IMR-90 (cell line): ENCODE data around the gene GLRX5. TPM values are rescaled to one million over a fixed set of nuclear protein-coding genes. Genes with fewer than 3 reads are reported as not detected.

Source experiments
- ATAC-seq: fragments of 200-7000 bp; cut with Tn5 transposase; 2 replicates; pipeline ENCODE4 v1.9.1; 2020; ENCODE audit warnings: low read depth, mild to moderate bottlenecking, moderate library complexity
- BruUV-seq: library from RNA; stranded (reverse); fragments of 400-500 nt; replicated peaks from 2 replicates; lab custom pipeline; 2021; lab: Mats Ljungman, UMichigan
- CTCF ChIA-PET: fragments of 300-600 bp; formaldehyde crosslinking; extraction: SDS; loops from one replicate; lab custom pipeline; 2021; ENCODE audit warnings: antibody characterized with exemption; lab: Yijun Ruan, JAX
- POLR2A ChIA-PET: fragments of 300-600 bp; sonication (Branson Sonifier 250); formaldehyde crosslinking; loops from one replicate; lab custom pipeline; 2022; ENCODE audit warnings: antibody characterized with exemption; ENCODE audit not compliant: unreplicated experiment; lab: Charles Lee
- DNase-seq: peaks from one replicate; pipeline ENCODE4 v3.0.0; 2013
- H2AFZ ChIP-seq: replicated peaks from 2 replicates; pipeline ENCODE3; 2013; ENCODE audit warnings: low read length, mild to moderate bottlenecking; ENCODE audit not compliant: poor library complexity
- H2AK5ac ChIP-seq: 2 replicates; pipeline ENCODE4 v1.6.1; 2013; ENCODE audit warnings: low read depth, low read length, inconsistent platforms
- H2AK9ac ChIP-seq: replicated peaks from 2 replicates; pipeline ENCODE3; 2013; ENCODE audit warnings: mild to moderate bottlenecking, low read depth, low read length, moderate library complexity; ENCODE audit not compliant: poor library complexity
- H2BK120ac ChIP-seq: 2 replicates; pipeline ENCODE4 v1.6.1; 2013; ENCODE audit warnings: low read depth, low read length, inconsistent platforms
- H2BK15ac ChIP-seq: 3 replicates; pipeline ENCODE4 v1.6.1; 2013; ENCODE audit warnings: low read depth, low read length, inconsistent platforms
- H2BK20ac ChIP-seq: 2 replicates; pipeline ENCODE4 v1.6.1; 2013; ENCODE audit warnings: low read depth, mild to moderate bottlenecking, inconsistent platforms, low read length, moderate library complexity
- H2BK5ac ChIP-seq: 2 replicates; pipeline ENCODE4 v1.6.1; 2013; ENCODE audit warnings: mild to moderate bottlenecking, low read depth, low read length, inconsistent platforms; ENCODE audit not compliant: poor library complexity, severe bottlenecking
- H3K14ac ChIP-seq: replicated peaks from 2 replicates; pipeline ENCODE4 v1.6.1; 2013; ENCODE audit warnings: low read depth, low read length, inconsistent platforms
- H3K18ac ChIP-seq: 2 replicates; pipeline ENCODE4 v1.6.1; 2013; ENCODE audit warnings: low read depth, low read length, control low read depth
- H3K23ac ChIP-seq: 2 replicates; pipeline ENCODE4 v1.6.1; 2013; ENCODE audit warnings: low read depth, low read length, inconsistent platforms
- H3K27ac ChIP-seq: 2 replicates; pipeline ENCODE4 v1.5.1; 2013; ENCODE audit warnings: mild to moderate bottlenecking, control low read depth, low read length; ENCODE audit not compliant: insufficient read depth
- H3K27me3 ChIP-seq: 2 replicates; pipeline ENCODE4 v1.6.1; 2013; ENCODE audit warnings: low read length; ENCODE audit not compliant: control insufficient read depth, insufficient read depth
- H3K36me3 ChIP-seq: 2 replicates; pipeline ENCODE4 v1.6.1; 2013; ENCODE audit warnings: low read length, mixed read lengths; ENCODE audit not compliant: control insufficient read depth, insufficient read depth
- H3K4ac ChIP-seq: 2 replicates; pipeline ENCODE4 v1.6.1; 2013; ENCODE audit warnings: low read depth, low read length, inconsistent platforms
- H3K4me1 ChIP-seq: 2 replicates; pipeline ENCODE4 v1.6.1; 2013; ENCODE audit warnings: low read length, mixed read lengths; ENCODE audit not compliant: control insufficient read depth, insufficient read depth
- H3K4me2 ChIP-seq: 2 replicates; pipeline ENCODE4 v1.6.1; 2013; ENCODE audit warnings: low read depth, mild to moderate bottlenecking, control low read depth, low read length, moderate library complexity
- H3K4me3 ChIP-seq: 2 replicates; pipeline ENCODE4 v1.5.1; 2013; ENCODE audit warnings: low read depth, mild to moderate bottlenecking, control low read depth, low read length, moderate library complexity; ENCODE audit not compliant: insufficient read depth
- H3K56ac ChIP-seq: 2 replicates; pipeline ENCODE4 v1.6.1; 2013; ENCODE audit warnings: low read length, inconsistent platforms; ENCODE audit not compliant: insufficient read depth; ENCODE audit errors: extremely low read depth
- H3K79me1 ChIP-seq, 2 experiments: 2 replicates each; pipeline ENCODE4 v1.6.1; 2013; ENCODE audit warnings: low read length in 2 of 2, inconsistent platforms in 1 of 2, low read depth in 1 of 2
- H3K9ac ChIP-seq: 2 replicates; pipeline ENCODE4 v1.6.1; 2013; ENCODE audit warnings: low read depth, low read length, control low read depth
- H3K9me1 ChIP-seq: 2 replicates; pipeline ENCODE4 v1.6.1; 2013; ENCODE audit warnings: low read length, inconsistent platforms; ENCODE audit not compliant: insufficient read depth
- H3K9me3 ChIP-seq: 2 replicates; pipeline ENCODE4 v1.6.1; 2013; ENCODE audit warnings: low read length; ENCODE audit not compliant: control insufficient read depth, insufficient read depth
- H4K20me1 ChIP-seq: 2 replicates; pipeline ENCODE4 v1.6.1; 2013; ENCODE audit warnings: low read length, inconsistent platforms; ENCODE audit not compliant: insufficient read depth
- H4K5ac ChIP-seq: 2 replicates; pipeline ENCODE4 v1.6.1; 2013; ENCODE audit warnings: mild to moderate bottlenecking, low read depth, low read length, control low read depth
- H4K8ac ChIP-seq, 2 experiments: 2 replicates each; pipeline ENCODE4 v1.6.1; 2013; ENCODE audit warnings: low read depth in 2 of 2, low read length in 2 of 2, control low read depth in 1 of 2, inconsistent platforms in 1 of 2
- H4K91ac ChIP-seq: 2 replicates; pipeline ENCODE4 v1.6.1; 2013; ENCODE audit warnings: low read depth, low read length, inconsistent platforms; ENCODE audit not compliant: insufficient read depth
- CEBPB ChIP-seq: IDR thresholded peaks from 2 replicates; pipeline ENCODE4 v1.6.1; 2012; ENCODE audit warnings: low read depth, low read length, improper control_type of control experiment
- FOS ChIP-seq: fragments of 150-350 bp; IDR thresholded peaks from 2 replicates; pipeline ENCODE4 v1.6.1; 2016; ENCODE audit warnings: low read depth, low read length
- NFE2L2 ChIP-seq: fragments of 150-350 bp; IDR thresholded peaks from 2 replicates; pipeline ENCODE4 v1.6.1; 2016; ENCODE audit warnings: low read depth, mild to moderate bottlenecking, low read length
- SMC3 ChIP-seq: fragments of 150-350 bp; IDR thresholded peaks from 2 replicates; pipeline ENCODE4 v1.6.1; 2016; ENCODE audit warnings: low read depth, mild to moderate bottlenecking, antibody characterized with exemption, low read length, moderate library complexity
- USF2 ChIP-seq: fragments of 150-350 bp; IDR thresholded peaks from 2 replicates; pipeline ENCODE4 v1.6.1; 2017; ENCODE audit warnings: mild to moderate bottlenecking, antibody characterized with exemption, low read length, low read depth
- WGBS, 2 experiments: methylation state at CpG; one replicate each; pipeline versions ENCODE4 v1.1.5 to v1.1.7; 2013; ENCODE audit warnings: missing lambda C conversion rate in 2 of 2; ENCODE audit not compliant: insufficient read length in 1 of 2; ENCODE audit errors: extremely low coverage in 2 of 2; 5-methylcytosine and 5-hydroxymethylcytosine counted together
- dilution Hi-C: fragments of 300-500 bp; cut with HindIII; formaldehyde crosslinking; loops from one replicate; pipeline ENCODE4 v1.14.3; 2018; ENCODE audit warnings: low sequenced_read_pairs; ENCODE audit not compliant: unreplicated experiment
- in situ Hi-C: fragments of 300-500 bp; cut with MboI; formaldehyde crosslinking; loops from 3 replicates; pipeline ENCODE4 v1.14.3; 2019; ENCODE audit warnings: low sequenced_read_pairs, inconsistent platforms, mixed read lengths
- intact Hi-C: fragments of 100-400 bp; cut with micrococcal nuclease; formaldehyde crosslinking; loops from 2 replicates; pipeline ENCODE4 v1.10.0; 2022
- polyA plus RNA-seq, 3 experiments: library from polyadenylated mRNA; depleted of rRNA; stranded (reverse); fragments of >200 nt; gene quantifications; 2 replicates each; pipeline ENCODE4 v1.2.3, GENCODE V29; 2012; ENCODE audit warnings: low replicate concordance in 1 of 3
- total RNA-seq: library from RNA; depleted of rRNA; stranded (reverse); fragments of >200 nt; gene quantifications from 2 replicates; pipeline ENCODE4 v1.2.3, GENCODE V29; 2012
- TF ChIP-seq, protein P1 (sequence below): conservative IDR thresholded peaks from 2 replicates; pipeline ENCODE4 v1.5.1; 2012; ENCODE audit warnings: mild to moderate bottlenecking, low read depth, low read length, improper control_type of control experiment

Gene GLRX5
- total and polyA plus RNA-seq, 2 of the 4 experiments (the other 2 are of a cell fraction): 32.4 to 40.4 TPM

- no peak overlapping the region for H2BK15ac ChIP-seq
- CTCF ChIA-PET: no interaction called here
- H3K27ac ChIP-seq: no peak overlapping the region
- H2AFZ ChIP-seq: no peak overlapping the region
- H4K91ac ChIP-seq: no peak overlapping the region
- POLR2A ChIA-PET: no interaction called here
- dilution Hi-C loops: no loop called here
- TF ChIP-seq SMC3 (no peak), FOS (no peak), NFE2L2 (no peak), USF2 (no peak), CEBPB (no peak)
- TF ChIP-seq, protein P1, sequence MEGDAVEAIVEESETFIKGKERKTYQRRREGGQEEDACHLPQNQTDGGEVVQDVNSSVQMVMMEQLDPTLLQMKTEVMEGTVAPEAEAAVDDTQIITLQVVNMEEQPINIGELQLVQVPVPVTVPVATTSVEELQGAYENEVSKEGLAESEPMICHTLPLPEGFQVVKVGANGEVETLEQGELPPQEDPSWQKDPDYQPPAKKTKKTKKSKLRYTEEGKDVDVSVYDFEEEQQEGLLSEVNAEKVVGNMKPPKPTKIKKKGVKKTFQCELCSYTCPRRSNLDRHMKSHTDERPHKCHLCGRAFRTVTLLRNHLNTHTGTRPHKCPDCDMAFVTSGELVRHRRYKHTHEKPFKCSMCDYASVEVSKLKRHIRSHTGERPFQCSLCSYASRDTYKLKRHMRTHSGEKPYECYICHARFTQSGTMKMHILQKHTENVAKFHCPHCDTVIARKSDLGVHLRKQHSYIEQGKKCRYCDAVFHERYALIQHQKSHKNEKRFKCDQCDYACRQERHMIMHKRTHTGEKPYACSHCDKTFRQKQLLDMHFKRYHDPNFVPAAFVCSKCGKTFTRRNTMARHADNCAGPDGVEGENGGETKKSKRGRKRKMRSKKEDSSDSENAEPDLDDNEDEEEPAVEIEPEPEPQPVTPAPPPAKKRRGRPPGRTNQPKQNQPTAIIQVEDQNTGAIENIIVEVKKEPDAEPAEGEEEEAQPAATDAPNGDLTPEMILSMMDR: no peak
- H3K9ac ChIP-seq: no peak overlapping the region
- H3K56ac ChIP-seq: no peak overlapping the region
- H3K9me1 ChIP-seq: peaks cover 20% of the 10 kb centered on the region
- BruUV-seq: no TSS peak
- peaks cover 2% of the 10 kb centered on the region for H3K9me3 ChIP-seq
- H3K18ac ChIP-seq: no peak overlapping the region
- in situ Hi-C loops: loop anchor here (10.0 to 25.0 kb wide), 2 partner anchors 552 to 719 kb away; partner anchors contain the start of gene BDKRB1
- no peak overlapping the region for H3K23ac ChIP-seq
- H2BK20ac ChIP-seq: no peak overlapping the region
- no peak overlapping the region for H2AK9ac ChIP-seq
- H3K14ac ChIP-seq: 0 out of 2 replicates have a peak overlapping the region, but pooled peaks have one; percentile 37
- H3K4me1 ChIP-seq: peaks cover 10% of the 10 kb centered on the region
- no peak for DNase-seq
- peaks cover 26% of the 10 kb centered on the region; the same call in 1 of the 2 replicates for H4K20me1 ChIP-seq
- no CpG with 5 or more reads among the region's 5 CpGs for WGBS, 2 experiments
- peaks cover 4% of the 10 kb centered on the region; the same call in 1 of the 2 replicates for H3K36me3 ChIP-seq
- peaks cover 39 to 61% of the 10 kb centered on the region in 2 experiments for H3K79me1 ChIP-seq
- H4K8ac ChIP-seq: peak overlapping the region in 1 of 2 experiments; percentile 11; a peak in 1 of 4 replicates
- no peak overlapping the region for H2BK120ac ChIP-seq
- H2AK5ac ChIP-seq: peak overlapping the region; percentile 23; the same call in 1 of the 2 replicates
- H4K5ac ChIP-seq: no peak overlapping the region
- H2BK5ac ChIP-seq: no peak overlapping the region
- no peaks in the 10 kb centered on the region for H3K27me3 ChIP-seq
- H3K4ac ChIP-seq: no peak overlapping the region; the same call in 1 of the 2 replicates
- H3K4me3 ChIP-seq: no peak overlapping the region
- H3K4me2 ChIP-seq: no peak overlapping the region
- intact Hi-C loops: no loop called here
- no peak for ATAC-seq
Measured at GRCh38 chr14:95543021-95543420, 8.2 kb downstream of the GLRX5 start.
